Mammary epithelial cell (primary cell): ENCODE results near the gene CNTNAP2.

ENCODE experiments used
- CTCF ChIP-seq, 2 donors: IDR thresholded peaks in 1 of 2; conservative IDR thresholded peaks in 1 of 2; 2 replicates each; pipeline ENCODE4 v1.5.1; 2011 to 2012; ENCODE audit warnings: inconsistent platforms in 2 of 2, low read length in 2 of 2, mild to moderate bottlenecking in 2 of 2, control low read depth in 1 of 2, low read depth in 1 of 2; ENCODE audit not compliant: insufficient read depth in 1 of 2; ENCODE audit errors: extremely low read depth in 1 of 2
- EZH2 ChIP-seq: IDR thresholded peaks from 2 replicates; pipeline ENCODE4 v1.6.1; 2012; ENCODE audit warnings: low read length, inconsistent platforms, borderline replicate concordance

DNA sequence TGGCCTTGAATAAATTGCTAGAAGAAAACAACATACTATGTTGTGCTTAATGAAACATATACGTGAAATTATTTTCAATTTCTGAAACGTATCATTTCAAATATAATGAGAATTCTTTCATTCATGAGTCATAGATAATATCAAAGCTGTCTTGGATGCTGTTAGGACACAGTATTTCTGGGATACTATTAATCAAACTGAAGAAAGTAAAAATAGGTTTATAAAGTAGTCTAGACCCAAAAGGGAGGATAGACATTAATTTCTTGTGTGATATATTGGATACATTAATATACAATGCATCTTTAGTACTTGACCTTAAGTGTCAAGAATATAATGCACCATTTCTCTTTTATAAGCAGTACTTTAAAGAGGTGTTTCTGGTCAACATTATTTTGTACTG, 89.7 kb downstream of the CNTNAP2 start:
- TF ChIP-seq EZH2 (no peak), CTCF (conservative IDR thresholded peaks at IDR 0.05 in 1 of 2, IDR thresholded peaks at IDR 0.05 in 1 of 2; ENCODE audit: extremely low read depth in 1 of 2, insufficient read depth in 1 of 2, low read depth in 1 of 2, low read length in 2 of 2) (no peak)
